Measurements from ENCODE around the gene PDE6B.

DNA sequence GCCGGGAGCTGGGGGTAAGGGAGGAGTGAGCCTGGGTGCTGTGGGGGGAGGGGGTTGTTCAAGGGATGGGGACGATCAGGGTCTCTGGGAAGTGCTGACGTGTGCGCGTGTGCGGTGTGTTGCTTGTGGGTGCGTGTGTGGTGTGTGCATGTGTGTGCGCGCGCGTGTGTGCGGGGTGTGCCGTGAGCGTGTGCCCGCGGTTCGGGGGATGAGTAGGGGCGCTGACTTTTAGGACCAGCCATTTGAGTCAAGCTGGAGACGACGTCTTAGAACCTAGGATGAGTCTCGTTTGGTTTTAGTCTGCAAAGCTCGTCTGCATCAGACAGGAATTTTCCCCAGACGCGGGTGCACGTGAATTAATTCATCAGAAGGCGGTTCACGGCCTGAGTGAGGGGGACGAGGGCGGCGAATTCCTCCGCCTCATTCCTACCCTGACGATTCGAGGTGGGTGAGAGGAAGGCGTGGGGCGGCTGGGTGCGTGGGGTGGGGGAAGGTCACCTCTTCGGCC lies 48.3 kb upstream of the PDE6B start:
- TF ChIP-seq, protein P1, sequence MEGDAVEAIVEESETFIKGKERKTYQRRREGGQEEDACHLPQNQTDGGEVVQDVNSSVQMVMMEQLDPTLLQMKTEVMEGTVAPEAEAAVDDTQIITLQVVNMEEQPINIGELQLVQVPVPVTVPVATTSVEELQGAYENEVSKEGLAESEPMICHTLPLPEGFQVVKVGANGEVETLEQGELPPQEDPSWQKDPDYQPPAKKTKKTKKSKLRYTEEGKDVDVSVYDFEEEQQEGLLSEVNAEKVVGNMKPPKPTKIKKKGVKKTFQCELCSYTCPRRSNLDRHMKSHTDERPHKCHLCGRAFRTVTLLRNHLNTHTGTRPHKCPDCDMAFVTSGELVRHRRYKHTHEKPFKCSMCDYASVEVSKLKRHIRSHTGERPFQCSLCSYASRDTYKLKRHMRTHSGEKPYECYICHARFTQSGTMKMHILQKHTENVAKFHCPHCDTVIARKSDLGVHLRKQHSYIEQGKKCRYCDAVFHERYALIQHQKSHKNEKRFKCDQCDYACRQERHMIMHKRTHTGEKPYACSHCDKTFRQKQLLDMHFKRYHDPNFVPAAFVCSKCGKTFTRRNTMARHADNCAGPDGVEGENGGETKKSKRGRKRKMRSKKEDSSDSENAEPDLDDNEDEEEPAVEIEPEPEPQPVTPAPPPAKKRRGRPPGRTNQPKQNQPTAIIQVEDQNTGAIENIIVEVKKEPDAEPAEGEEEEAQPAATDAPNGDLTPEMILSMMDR (conservative IDR thresholded peaks at IDR 0.05; ENCODE audit: low read length), result no peak
- no peak for TF ChIP-seq EZH2phosphoT487 (IDR thresholded peaks at IDR 0.05; ENCODE audit: borderline replicate concordance, low read depth, low read length)
